Testis (tissue), 3 donors: Measurements from ENCODE around the gene PRKG1. TPM values are rescaled to one million over a fixed set of nuclear protein-coding genes. Genes with fewer than 3 reads are reported as not detected.

ENCODE experiments used
- DNase-seq: peaks from one replicate; pipeline ENCODE4 v3.0.0-alpha.2; 2019
- H3K27ac ChIP-seq, 2 donors: fragments of 200-600 bp; sonication (generic); one replicate each; pipeline ENCODE4 v1.5.1; 2019
- H3K27me3 ChIP-seq: fragments of 200-600 bp; sonication (generic); one replicate; pipeline ENCODE4 v1.5.1; 2019
- H3K36me3 ChIP-seq: fragments of 200-600 bp; sonication (generic); one replicate; pipeline ENCODE4 v1.5.1; 2017; ENCODE audit warnings: low read depth; ENCODE audit errors: missing control alignments
- H3K4me1 ChIP-seq: fragments of 200-600 bp; sonication (generic); one replicate; pipeline ENCODE4 v1.5.1; 2019
- H3K4me3 ChIP-seq, 2 donors: fragments of 200-600 bp; sonication (generic); one replicate each; pipeline ENCODE4 v1.5.1; 2017 to 2019
- H3K9me3 ChIP-seq: fragments of 200-600 bp; sonication (generic); one replicate; pipeline ENCODE4 v1.5.1; 2017
- CTCF ChIP-seq, 3 experiments: fragments of 450-650 bp in 2 of 3; fragments of 200-600 bp in 1 of 3; sonication (generic) in 1 of 3; IDR thresholded peaks; one replicate each; pipeline ENCODE4 v1.5.1; 2016 to 2019; ENCODE audit warnings: antibody characterized with exemption in 3 of 3, mild to moderate bottlenecking in 2 of 3, moderate library complexity in 1 of 3
- POLR2A ChIP-seq: fragments of 450-650 bp; IDR thresholded peaks from one replicate; pipeline ENCODE4 v1.6.1; 2017; ENCODE audit warnings: antibody characterized with exemption, mild to moderate bottlenecking, moderate library complexity
- WGBS, 2 donors: methylation state at CpG; one replicate each; pipeline ENCODE4 v1.1.5; 2018; 5-methylcytosine and 5-hydroxymethylcytosine counted together
- intact Hi-C: fragments of 100-400 bp; cut with DNase I; formaldehyde crosslinking; loops from one replicate; pipeline ENCODE4 v1.15.1; 2023; ENCODE audit warnings: low total_unique reads
- polyA plus RNA-seq: library from polyadenylated mRNA; stranded (reverse); fragments of 350-450 nt; fragmentation: Illumina TruSeq; extraction: RNeasy Lipid Tissue Mini Kit (QIAGEN cat#74804); gene quantifications from one replicate; pipeline ENCODE4 v1.2.3, GENCODE V29; 2014; ENCODE audit warnings: low read depth, low replicate concordance; ENCODE audit not compliant: insufficient read depth
- total RNA-seq, 2 donors: library from RNA; depleted of rRNA; stranded (reverse); fragments of >200 nt; gene quantifications; one replicate each; pipeline ENCODE4 v1.2.3, GENCODE V29; 2016

The PRKG1 gene
- total and polyA plus RNA-seq, 3 donors from 2014 or later, result 6.3 to 15.3 (median 12.5) TPM

- H3K36me3 ChIP-seq, result no peaks in the 10 kb centered on the region
- no peaks in the 10 kb centered on the region for H3K9me3 ChIP-seq
- H3K27ac ChIP-seq, result no peak overlapping the region
- WGBS, 2 donors, result 65 to 68% methylated on average over 3 of the region's 3 CpGs
- no peak overlapping the region for H3K4me3 ChIP-seq
- TF ChIP-seq CTCF (IDR thresholded peaks at IDR 0.05), result no peak
- no peak for DNase-seq
- H3K4me1 ChIP-seq, result no peaks in the 10 kb centered on the region
- H3K27me3 ChIP-seq, result no peaks in the 10 kb centered on the region
- intact Hi-C loops, result no loop called here
Observed at GRCh38 chr10:52250510-52250909, 1176.2 kb downstream of the PRKG1 start.

- Histone ChIP-seq H3K27ac (no peak overlapping the region), H3K36me3 (no peaks in the 10 kb centered on the region), H3K4me3 (no peak overlapping the region), H3K27me3 (no peaks in the 10 kb centered on the region), H3K9me3 (no peaks in the 10 kb centered on the region), H3K4me1 (no peaks in the 10 kb centered on the region)
- WGBS, 2 donors, result 74 to 77% methylated on average over 3 of the region's 3 CpGs
- TF ChIP-seq POLR2A (no peak), CTCF (IDR thresholded peaks at IDR 0.05) (no peak)
- intact Hi-C loops, result no loop called here
- DNase-seq, result no peak
Observed at GRCh38 chr10:52252307-52252706, 1178.0 kb downstream of the PRKG1 start.

GRCh38 chr10:52256832-52257691, 1182.8 kb downstream of the PRKG1 start:
- Histone ChIP-seq H3K9me3 (no peaks in the 10 kb centered on the region), H3K4me1 (no peaks in the 10 kb centered on the region), H3K4me3 (no peak overlapping the region), H3K36me3 (no peaks in the 10 kb centered on the region), H3K27me3 (no peaks in the 10 kb centered on the region), H3K27ac (no peak overlapping the region)
- TF ChIP-seq POLR2A (no peak), CTCF (IDR thresholded peaks at IDR 0.05) (no peak)
- 92% methylated on average over 6 of the region's 6 CpGs for WGBS, 2 donors
- intact Hi-C loops, result no loop called here
- DNase-seq, result no peak

GRCh38 chr10:52257692-52258075, 1183.4 kb downstream of the PRKG1 start:
- no peak overlapping the region for H3K4me3 ChIP-seq
- H3K9me3 ChIP-seq, result no peaks in the 10 kb centered on the region
- TF ChIP-seq CTCF (IDR thresholded peaks at IDR 0.05) (no peak), POLR2A (no peak)

More at GRCh38 chr10:52257692-52258075, 1183.4 kb downstream of the PRKG1 start:
- intact Hi-C loops, result no loop called here
- H3K27me3 ChIP-seq, result no peaks in the 10 kb centered on the region
- 77 to 80% methylated on average over 1 of the region's 1 CpG for WGBS, 2 donors
- no peaks in the 10 kb centered on the region for H3K36me3 ChIP-seq
- H3K27ac ChIP-seq, result no peak overlapping the region
- no peak for DNase-seq
- H3K4me1 ChIP-seq, result no peaks in the 10 kb centered on the region
